UCSD-AML1 (cell line): ENCODE measurements around the gene ASXL1.
A peak's percentile ranks its signal among the peaks of the same experiment; 100 is the strongest.
"Not testable (repeated sequence)": the region's sequence is repeated elsewhere in the genome, so short reads cannot be mapped to it uniquely, and the experiment has no call there.

ENCODE experiments used
- DNase-seq: peaks from one replicate; lab custom pipeline; 2025; ENCODE audit not compliant: unreplicated experiment; lab: John Stamatoyannopoulos, UW

The ASXL1 gene

DNA sequence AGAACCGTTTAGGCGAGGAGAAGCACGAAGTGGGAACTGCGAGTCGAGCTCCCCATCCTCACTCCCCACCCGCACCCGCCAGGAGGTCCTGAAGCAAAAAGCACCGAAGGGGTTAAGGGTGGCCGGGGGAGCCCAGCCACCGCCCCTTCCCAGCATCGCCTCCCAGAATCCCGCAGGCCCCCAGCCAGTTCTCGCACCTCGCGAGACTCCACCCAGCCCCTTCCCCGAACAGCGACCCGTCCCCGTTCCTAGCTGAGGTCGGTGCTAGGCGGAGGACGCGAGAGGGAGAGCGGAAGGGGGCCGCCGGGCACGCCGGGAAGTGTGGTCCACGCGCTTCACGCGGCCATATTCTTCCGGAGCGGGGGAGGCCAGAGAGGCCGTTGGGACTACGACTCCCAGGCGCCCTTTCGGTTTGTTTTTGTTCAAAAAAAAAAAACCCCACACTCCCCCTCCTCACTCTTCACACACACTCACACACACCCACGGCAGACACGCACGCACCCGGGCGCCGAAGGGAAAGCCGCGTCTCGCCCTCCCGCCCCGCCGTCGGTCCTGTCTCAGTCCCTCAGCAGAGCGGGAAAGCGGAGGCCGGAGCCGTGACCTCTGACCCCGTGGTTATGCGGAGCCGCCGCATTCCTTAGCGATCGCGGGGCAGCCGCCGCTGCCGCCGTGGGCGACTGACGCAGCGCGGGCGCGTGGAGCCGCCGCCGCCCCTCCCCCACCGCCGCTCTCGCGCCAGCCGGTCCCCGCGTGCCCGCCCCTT, at the start of gene ASXL1:
Gene ASXL1 (plus strand): TSS at position 463 of the 763 bp plus-strand sequence. CDS start 445 bp downstream, outside the sequence.
- DNase-seq = peak; percentile 99

DNA sequence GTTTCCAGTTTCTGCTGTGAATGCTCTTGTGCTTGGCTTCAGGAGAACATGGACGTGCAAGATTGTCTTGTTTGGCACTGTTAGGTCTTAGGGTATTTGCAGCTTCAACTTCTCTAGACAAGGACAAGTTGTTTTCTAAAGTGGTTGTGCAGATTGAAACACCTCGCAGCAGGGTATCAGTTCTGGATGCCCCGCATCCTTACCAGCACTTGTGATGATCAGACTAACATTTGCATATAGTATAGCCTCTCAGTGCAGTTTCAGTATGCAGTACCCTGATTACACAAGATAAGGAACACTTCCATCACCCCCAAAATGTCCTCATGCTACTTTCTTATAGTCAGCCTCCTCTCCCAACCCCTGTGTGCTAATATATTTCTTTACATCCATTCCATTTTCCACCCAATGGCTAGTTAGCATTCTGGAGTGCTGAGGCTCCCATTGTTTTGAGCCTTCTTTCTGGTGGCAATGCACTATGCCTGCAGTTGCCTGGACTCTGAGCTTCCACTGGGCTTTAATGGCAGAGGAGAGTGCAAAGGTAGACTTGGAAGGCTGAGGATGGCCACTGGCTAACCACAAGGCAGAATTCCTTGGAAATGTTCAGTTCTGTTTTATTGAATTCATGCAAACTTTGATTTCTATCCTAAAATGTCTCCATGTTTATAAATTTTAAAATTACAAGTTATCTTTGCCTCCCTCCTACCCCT, 45.3 kb upstream of the ASXL1 start:
- DNase-seq = no peak

DNA sequence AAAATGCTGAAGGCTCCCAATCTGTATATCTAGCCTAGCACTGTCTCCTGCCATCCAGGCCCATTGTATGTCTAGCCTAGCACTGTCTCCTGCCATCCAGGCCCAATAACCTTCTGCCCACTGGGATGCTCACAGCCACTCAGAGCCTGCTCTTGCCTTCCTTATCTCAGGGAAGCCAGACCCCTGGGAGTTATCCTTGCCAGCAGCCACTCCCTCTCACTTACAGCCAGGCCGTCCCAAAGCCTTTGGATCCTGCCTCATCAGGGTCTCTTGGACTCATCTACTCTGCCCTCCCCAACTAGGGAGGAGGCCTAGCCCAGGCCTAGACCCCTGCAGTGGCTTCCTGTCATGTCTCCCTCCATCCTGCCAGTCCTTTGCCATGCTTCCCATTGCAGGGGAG, 43.4 kb upstream of the ASXL1 start:
- DNase-seq = no peak

DNA sequence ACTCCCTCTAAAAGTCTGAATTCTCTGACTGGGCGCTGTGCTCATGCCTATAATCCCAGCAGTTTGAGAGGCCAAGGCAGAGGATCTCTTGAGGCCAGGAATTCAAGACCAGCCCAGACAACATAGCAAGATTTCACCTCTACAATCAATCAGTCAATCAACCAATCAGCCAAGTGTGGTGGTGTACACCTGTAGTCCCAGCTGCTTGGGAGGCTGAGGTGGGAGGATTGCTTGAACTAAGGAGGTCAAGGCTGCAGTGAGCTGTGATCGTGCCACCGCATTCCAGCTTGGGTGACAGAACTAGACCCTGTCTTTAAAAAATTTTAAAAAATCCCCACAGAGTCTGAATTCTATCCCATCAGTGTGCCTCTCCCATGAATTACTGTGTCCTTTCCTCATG, 42.7 kb upstream of the ASXL1 start:
- DNase-seq = no peak

DNA sequence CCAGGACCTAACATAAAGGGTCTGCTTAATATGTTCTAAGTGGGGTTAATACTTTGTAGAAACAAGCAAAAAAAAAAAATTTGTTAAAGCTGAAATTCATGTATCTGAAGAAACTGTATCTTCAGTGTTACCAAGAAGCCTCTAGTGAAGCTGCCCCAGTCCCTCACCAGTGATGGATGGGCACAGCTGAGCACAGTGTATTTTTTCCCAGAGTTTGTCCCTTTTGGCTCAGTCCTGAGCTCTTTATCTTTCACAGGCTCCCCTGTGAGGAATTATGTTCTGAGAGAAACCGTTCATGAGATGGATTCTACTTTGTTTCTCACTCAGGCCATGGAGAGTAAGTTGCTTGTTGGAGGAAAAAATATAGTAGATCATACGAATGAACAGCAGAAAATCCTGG, 42.2 kb upstream of the ASXL1 start:
- DNase-seq = no peak

DNA sequence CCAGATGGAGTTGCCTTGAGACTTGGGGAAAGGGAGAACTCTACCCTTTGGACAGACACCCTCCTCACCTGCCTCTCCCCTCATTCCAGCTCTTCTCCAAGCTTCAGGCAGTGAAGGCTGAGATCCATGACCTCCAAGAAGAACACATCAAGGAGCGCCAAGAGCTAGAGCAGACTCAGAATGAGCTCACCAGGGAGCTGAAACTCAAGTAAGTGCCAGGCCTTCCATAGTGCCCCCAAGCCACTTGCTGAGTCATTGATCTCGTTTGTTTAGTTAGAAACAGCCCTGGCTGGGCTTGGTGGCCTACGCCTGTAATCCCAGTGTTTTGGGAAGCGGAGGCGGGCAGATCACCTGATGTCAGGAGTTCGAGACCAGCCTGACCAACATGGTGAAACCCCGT, 41.5 kb upstream of the ASXL1 start:
- DNase-seq = no peak

DNA sequence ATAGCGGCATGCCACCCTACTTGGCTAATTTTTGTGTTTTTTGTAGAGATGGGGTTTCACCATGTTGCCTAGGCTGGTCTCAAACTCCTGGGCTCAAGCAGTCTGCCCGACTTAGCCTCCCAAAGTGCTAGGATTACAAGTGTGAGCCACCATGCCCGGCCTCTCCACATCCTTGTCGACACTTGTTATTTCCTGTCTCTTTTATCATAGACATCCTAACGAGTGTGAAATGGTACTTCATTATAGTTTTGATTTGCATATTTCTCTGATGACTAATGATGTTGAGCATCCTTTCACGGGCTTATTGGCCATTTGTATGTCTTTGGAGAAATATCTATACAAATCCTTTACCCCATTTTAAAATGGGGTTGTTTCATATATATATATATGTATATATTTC, 39.0 kb upstream of the ASXL1 start:
- DNase-seq = no peak

DNA sequence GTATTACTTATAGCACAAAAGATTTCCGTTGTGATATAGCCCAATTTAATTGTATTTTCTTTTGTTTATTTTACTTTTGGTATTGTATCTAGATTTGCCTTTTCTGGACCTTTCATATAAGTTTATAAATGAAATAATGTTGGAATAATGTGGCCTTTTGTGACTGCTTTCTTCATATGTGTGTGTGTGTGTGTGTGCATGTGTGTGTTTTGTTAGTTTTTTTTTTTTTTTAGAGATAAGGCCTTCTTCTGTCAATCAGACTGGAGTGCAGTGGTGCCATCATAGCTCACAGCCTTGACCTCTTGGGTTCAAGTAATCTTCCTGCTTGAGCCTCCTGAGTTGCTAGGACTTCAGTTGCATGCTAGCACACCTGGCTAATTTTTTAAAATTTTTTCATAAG, 37.8 kb upstream of the ASXL1 start:
- no peak for DNase-seq

DNA sequence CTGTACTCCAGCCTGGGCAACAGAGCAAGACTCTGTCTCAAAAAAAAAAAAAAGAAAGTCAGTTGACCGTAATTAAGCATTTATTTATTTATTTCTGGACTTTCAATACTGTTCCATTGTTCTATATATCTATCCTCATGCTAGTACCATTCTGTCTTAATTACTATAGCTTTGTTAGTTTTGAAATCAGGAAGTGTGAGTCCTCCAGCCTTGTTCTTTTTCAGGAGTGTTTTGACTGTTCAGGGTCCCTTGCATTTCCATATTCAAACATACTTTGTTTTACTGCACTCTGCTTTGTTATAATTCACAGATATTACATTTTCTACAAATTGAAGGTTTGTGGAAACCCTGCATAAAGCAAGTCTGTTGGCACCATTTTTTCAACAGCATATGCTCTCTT, 36.7 kb upstream of the ASXL1 start:
- no peak for DNase-seq

DNA sequence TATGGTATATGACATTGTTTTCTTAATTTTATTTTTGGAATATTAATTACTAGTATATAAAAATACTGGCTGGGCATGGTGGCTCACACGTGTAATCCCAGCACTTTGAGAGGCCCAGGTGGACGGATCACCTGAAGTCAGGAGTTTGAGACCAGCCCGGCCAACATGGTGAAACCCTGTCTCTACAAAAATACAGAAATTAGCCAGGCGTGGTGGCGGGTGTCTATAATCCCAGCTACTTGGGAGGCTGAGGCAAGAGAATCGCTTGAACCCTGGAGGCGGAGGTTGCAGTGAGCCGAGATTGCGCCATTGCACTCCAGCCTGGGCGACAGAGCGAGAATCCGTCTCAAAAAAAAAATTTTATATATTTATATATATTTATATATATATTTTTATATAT, 35.9 kb upstream of the ASXL1 start:
- DNase-seq = not testable (repeated sequence)

DNA sequence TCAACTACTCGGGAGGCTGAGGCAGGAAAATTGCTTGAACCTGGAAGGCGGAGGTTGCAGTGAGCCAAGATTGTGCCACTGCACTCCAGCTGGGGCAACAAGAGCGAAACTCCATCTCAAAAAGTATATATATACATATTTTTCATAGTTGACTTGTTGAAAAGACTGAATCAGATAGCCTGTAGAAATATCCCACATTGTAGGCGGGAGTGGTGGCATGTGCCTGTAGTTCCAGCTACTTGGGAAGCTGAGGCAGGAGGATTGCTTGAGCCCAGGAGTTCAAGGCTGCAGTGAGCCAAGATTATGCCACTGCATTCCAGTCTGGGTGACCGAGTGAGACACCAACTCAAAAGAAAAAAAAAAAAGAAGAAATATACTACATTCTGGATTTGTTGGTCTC, 34.4 kb upstream of the ASXL1 start:
- DNase-seq = not testable (repeated sequence)

DNA sequence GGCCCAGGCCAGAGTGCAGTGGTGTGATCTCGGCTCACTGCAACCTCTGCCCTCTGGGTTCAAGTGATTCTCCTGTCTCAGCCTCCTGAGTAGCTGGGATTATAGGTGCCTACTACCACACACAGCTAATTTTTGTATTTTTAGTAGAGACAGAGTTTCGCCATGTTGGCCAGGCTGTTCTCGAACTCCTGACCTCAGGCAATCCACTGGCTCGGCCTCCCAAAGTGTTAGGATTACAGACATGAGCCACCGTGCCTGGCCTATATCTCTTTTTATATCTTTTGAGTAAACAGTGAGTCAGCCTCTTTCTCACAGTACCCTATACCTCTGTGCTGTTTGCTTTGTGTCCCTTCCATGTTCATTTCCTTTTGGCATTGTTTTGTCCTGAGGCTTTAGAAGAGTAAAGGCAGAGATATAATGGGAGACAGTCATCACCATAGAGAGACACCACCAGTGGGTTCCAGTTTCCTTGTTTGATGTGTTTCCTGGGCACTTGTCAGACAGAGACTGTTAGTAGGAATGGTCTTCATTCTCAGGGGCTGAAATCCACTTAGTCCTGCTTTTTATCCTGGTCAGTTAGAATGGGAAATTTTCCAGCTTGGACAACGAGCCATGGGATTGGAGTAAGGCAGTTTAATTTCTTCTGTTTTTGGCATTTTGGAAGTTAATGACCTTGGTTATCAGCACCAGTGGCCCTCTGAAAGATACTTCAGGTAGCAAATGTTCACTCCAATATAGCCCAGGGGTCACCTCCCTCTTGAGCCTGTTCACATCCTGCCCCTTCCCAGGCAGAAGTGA, 32.2 kb upstream of the ASXL1 start:
- DNase-seq = no peak

DNA sequence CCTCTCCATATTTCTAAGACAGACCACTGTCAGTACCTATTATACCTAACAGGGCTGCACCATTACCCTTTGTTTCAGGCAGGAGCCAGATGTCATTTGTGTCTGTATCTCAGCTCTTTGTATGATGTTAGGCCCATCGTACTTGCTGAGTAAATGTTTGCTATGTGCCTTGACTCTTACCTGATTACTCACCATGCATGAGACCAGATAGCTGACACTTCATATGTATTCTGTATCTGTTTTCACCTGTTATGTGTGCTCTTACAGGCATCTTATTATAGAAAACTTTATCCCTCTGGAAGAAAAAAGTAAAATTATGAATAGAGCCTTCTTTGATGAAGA, 31.7 kb upstream of the ASXL1 start:
- DNase-seq = no peak

DNA sequence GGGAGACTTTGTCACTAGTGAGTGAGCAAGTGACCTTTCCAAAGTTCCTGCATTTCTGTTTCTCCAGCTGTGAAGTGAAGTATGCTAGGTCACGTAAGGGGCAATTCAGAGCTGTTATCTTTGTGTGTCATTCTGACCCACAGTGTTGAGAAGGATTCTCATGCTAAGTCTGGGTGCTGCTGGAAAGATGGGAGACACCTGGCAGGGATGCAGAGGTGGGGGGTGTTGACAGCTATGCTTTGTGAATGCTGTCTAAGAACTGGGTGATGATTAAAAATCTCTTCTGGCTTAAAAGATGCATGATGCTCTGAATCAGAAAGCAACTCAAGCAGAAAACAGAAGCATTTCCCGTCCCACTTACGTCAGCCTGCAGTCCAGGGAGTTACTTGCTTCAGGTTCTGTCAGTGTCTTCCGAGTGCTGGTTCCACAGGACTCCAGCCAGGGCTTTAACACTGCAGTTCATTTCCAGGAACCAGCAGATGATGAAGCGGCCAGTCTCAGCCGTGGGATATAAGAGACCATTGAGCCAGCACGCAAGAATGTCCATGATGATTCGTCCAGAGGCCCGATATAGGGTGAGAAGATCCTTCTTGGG, 30.9 kb upstream of the ASXL1 start:
- DNase-seq = no peak

DNA sequence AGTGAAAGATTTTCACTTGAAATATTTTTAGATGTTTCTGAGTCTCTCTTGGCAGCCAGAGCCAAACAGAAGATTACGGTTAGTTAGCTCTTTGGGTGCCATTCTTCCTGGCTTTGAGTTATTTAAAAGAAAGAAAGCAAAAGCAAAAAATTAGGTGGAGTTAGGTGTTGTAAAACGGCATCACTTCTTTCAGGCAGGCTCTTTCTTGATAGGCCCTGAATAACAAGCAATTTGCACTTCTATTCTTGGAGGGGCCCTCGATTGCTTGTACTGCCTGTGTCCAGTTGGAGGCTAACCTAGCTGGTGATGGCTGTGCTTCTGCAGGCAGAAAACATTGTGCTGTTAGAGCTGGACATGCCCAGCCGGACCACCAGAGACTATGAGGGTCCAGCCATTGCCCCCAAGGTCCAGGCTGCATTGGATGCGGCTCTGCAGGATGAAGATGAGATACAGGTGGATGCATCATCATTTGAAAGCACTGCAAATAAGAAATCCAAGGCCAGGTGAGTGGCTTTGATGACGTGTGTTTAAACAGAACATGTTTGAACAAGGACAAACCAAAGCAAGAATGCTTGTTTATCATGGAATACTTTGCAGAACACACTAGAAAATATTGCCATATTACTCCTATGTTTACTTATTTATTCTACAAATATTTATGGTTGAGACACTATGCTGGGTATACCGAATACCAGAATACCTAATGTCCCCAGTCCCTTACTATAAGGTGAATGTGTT, 28.1 kb upstream of the ASXL1 start:
- DNase-seq = no peak

DNA sequence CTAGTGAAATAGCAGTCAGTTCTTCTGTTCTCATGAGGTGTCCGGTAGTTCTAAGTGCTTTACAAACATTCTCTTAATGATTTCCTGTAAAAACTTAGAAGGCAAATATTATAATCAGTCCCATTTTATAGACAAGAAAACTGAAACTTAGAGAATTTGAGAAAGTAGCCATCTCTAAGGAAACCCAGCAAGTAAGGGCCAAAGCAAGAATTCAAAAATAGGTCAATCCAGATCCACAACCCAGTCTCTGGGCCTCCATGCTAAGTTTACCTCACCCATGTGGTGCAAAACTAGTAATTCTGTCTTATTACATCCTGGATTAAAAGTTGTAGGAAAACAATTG, 27.6 kb upstream of the ASXL1 start:
- no peak for DNase-seq

DNA sequence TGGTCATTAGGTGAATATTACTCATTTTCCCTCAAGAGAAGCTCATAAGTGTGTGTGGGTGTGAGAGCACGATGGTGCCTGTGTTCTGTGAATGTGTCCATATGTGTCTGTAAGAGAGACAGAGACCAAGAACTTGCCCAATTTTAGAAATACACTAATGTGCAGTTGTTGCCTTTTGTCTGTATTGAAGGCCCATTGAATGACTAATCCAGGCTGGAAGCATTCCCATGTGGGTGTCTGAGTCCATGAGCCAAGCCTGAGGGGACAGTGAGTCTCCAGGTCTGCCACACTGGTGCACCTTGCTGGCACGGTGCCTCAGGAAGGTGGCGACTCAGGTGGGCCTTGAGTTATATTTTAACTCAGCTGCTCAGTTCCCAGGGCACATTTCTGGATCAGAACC, 25.5 kb upstream of the ASXL1 start:
- no peak for DNase-seq

DNA sequence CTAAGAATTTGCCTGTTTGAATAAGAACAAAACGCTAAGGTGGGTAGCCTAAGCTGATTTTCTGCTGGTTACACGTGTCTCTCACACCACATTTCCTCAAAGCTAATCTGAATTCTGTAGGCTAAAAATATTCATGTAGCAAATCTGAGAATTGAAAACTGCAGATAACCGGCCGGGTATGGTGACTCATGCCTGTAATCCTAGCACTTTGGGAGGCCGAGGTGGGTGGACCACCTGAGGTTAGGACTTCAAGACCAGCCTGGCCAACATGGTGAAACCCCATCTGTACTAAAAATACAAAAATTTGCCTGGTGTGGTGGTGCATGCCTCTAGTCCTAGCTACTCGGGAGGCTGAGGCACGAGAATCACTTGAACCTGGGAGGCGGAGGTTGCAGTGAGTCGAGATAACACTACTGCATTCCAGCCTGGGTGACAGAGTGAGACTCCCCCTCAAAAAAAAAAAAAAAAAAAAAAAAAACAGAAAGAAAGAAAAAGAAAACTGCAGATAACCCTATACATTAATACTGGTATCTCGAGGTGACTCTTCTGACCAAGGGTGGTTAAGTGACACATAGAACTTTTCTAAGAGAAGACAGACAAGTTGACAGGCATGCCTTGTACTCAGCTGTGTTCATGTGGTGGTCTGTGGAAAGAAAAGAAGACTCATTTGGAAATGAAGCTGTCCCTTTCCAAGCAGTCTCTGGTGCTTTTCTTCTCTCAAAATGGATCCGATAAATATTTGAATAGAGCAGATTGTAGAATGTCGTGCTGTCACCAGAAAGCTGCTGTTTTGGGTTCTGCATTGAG, 24.7 kb upstream of the ASXL1 start:
- no peak for DNase-seq

DNA sequence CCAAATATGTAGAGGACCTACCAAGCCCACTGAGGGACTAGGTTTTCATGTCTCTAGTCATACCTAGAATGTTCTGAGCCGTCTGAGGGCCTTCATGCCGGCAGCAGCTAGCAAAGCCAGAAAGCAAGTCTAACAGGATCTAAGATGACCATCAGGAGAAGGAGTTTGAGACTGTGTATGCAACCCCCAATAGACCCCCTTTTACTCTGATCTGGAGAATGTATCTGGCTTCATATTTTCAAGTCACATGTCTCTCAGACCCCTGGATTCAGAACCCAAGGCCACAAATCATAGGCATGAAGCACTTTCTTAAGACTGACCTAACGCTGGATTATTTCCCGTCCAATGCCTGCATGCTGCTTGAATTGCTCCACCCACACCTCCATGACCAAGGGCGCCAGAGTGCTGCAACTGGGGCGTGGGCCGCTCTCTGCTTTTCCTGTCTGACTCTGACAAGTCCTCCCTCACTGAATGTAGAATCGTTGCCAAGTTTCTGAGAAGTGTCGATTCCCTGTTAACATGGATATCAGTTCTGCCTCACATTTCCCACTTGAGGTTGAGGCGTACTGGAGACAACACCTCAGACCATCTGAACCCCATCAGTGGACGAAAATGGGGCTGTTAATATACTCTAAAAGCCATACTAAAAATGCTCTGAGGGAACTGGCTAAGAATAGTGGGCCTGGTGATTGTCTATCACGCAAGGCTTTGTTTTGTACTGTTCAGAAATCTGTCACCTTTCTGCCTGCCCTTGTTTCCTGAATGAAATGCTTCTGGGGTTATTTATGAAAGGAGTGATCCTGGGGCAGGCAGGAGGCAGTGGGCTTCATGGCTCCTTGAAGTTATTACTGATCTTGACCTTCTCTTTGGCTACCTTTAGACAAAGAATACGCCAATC, 23.9 kb upstream of the ASXL1 start:
- DNase-seq = peak; percentile 76
